Cerebellar cortex (tissue), 1 donor: ENCODE measurements around the gene MAGI2.
"Not testable (repeated sequence)": the region's sequence is repeated elsewhere in the genome, so short reads cannot be mapped to it uniquely, and the experiment has no call there.

ENCODE experiments used
- DNase-seq: peaks from one replicate; pipeline ENCODE4 v3.0.0-alpha.2; 2015; ENCODE audit warnings: low spot score

Gene MAGI2

DNA sequence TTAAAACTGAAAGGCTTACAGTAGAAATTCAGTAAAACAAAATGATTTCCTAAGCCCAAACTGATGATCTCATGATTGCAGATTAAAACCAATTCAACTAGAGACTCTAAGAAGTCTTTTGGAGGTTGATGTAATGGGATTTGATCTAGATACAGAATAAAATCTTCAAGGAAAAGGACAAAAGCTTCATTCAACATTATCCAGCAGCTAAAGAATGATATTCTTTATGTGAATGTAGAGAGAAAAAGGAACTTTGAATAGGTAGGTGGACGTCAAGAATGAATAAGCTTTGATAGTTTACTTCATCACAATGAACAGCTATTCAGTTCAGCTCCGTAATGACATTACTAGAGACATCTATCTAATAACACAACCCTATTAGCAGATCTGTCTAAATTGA, 910.5 kb downstream of the MAGI2 start:
- DNase-seq = no peak

DNA sequence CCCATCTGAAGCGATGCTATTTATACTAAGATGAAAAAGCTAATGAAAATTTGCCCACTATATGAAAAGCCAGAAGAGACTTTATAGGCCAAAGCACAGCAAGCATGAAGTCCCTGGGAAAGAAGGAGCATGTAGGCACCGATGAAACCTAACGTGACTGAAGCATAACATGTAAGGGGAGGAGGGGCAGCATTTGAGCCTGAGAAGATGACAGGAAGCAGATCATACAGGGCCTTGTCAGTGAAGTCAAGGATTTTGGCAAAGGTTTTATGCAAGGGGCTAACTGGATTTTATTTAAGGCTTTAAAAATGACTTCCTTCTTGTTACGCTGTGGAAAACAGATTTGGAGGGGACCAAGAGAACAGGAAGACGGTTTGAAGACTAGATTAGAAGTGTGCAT, 910.9 kb downstream of the MAGI2 start:
- no peak for DNase-seq

DNA sequence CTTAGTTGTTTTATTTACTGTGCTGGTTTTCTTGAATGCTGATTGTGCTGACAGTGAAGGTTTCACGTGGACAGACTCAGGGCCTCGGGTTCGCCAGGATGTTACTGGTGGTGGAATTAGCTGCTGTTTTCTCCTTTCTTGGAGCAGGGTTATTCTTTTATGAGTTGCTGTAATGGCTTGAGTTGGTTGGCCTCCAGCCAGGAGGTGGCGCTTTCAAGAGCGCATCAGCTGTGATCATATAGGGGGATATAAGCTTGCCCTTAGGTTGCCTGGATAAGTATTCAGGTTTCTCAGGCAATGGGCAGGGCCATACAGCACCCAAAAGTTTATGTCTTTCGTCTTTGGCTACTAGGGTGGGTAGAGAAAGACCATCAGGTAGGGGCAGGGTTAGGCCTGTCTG, 913.6 kb downstream of the MAGI2 start:
- DNase-seq = no peak

DNA sequence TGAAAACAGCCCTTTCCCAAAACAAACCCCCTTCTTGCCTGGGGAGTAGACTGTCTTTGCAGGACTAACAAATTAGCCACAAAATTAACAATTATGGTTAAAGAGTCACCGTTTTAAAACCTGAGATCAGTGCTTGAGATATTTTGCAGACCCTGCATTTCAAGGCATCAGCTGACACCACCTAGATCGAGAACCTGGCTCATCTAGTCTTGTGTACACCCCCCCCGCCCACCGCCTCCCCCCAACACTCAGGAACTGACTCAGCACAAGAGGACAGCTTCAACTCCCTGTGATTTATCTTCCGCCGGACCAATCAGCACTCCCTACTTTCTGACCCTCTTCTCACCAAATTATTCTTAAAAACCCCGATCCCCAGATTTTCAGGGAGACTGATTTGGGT, 917.8 kb downstream of the MAGI2 start:
- no peak for DNase-seq

DNA sequence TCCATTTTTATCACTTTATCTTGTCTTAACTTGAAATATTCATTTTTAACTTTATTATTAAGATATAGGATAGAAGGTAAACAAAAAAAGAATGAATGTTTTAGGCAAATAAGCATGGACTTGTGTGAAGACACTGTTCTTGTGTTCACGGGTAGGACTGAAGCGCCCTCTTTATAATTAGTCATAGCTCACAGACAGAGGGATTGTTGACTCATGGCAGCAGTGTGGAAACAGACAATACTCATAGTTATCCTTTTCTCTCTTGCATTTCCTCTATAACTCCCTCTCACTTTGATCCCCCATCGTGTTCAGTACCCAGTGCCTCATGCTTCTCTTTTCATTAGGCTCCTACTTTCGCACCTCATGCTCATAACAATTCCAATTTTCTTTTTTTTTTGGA, 923.1 kb downstream of the MAGI2 start:
- DNase-seq = peak; percentile 12

DNA sequence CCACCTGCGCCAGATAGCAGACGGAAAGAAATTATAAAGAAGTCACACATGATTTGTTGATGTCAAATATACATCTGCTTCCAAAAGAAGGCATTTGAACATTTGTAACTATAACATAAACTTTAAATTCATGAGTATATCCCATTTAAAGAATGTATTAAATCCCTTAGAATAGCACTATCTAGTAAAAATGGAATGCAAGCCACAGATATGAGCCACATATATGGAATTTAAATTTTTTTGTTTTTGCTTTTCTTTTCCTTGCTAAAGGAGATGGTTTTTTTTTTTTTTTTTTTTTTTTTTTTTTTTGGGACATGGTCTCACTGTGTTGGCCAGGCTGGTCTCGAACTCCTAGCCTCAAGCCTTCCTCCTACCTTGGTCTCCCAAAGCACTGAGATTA, 924.1 kb downstream of the MAGI2 start:
- DNase-seq = no peak

DNA sequence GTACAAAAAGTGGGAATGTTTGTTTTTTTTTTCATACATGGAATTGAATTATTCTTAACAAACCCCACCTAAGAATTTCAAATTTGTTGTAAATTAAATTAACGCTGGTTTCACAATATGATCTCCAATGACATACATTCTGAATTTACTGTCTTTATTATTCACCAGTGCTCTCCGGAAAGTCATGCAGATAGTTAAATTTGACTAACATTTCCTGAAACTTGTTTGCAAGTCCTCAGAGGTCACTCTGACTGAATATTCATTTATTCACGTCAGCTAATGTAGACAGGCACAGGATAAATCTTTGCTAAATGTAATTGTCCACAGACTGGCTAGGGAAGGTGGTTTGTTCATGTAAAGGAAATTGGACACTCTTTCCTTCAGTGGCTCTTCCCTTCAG, 924.5 kb downstream of the MAGI2 start:
- no peak for DNase-seq

DNA sequence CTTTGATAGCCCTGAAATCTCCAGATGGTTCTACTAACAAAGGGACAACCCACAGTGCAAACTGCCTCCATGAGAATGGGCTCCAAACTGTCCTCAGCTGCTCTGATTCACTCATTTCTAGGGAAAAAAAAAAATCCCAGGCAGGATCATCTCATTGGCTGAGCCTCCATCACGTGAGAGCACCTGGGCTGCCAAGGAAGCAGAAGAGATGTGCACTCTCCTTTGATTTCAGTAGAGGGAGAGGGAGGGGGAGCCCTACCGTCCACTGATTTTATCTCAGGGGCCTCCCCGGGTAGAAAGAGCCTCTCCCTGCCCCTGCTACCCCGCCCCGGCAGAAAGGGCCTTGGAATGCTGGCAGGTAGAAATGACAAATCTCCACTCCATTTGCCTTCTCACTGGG, 929.5 kb downstream of the MAGI2 start:
- DNase-seq = no peak

DNA sequence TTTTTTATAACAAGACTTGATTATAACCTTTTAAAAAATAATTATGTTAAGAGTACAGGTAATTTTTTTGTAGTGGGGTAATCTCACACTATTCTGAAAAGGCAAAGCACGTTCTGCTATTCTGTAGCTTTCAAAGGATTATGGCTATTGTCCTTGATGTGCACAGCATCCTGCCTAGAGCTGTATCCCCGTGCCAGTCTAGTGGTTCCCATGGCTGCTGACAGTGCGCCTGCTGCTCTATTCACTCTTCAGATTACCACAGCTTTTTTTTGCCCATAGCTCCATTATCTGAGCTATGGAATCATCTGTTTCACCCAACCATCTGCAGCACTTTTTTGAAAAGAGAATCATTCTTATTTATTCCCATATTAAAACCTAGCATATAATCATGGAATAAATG, 931.5 kb downstream of the MAGI2 start:
- DNase-seq = no peak

DNA sequence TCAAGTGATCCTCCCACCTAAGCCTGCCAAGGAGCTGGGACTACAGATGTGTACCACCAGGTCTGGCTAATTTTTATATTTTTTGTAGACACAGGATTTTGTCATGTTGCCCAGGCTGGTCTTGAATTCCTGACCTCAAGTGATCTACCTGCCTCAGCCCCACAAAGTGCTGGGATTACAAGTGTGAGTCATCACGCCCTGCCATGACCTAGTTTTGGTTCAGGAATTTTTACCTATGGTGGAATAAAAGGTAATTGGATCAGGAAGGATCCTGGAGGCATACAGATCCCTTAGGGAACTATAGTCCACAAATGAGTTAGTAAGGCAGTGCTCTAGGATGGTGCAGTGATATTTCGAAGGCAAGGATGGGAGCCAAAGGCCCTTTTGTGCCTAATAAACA, 937.0 kb downstream of the MAGI2 start:
- DNase-seq = no peak

DNA sequence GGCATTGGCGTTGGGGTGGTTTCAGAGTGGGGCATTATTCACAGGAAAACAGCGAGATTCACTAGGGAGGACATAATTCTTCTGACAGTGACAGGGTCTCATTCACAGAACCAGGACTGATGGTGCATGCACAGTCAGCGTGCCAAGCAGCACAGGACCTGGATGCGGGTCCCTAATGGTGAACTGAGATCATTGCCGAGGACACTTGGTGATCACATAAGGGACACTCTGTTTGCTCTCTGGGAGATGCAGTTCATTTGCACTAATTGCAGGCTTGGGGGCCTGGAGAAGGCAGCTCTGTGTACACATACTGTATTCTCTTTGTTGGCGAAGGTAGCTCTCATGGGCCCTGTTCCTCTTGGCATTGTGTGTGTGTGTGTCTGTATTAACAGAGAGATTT, 938.8 kb downstream of the MAGI2 start:
- DNase-seq = no peak

DNA sequence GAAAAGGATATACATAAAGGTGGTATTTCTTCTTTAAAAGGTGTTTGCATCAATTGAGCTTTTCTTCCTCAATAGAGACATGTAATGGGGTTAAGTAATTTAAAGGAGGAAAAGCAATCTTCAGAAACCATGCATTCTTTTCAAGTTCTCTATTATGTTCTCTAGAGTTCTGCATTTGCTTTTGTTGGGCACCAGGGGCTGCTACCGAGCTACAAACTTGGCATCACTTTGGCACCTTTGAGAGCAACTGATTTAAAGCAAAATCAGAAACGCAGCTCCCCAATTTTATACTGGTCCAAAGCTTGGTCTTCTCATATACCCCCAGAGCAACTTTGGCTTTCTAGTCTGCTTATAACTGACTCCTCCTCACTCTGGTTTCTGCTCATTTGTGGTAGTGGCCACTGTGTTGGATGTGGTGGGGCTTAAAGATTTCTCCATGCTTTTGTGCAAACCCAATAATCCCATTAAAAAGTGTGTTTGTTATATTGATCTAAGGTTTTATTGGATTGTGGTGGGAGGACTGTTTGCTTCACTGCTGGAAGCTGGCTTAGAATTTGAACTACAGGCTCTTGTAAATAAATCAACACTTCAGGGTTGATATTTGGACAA, 942.8 kb downstream of the MAGI2 start:
- no peak for DNase-seq

DNA sequence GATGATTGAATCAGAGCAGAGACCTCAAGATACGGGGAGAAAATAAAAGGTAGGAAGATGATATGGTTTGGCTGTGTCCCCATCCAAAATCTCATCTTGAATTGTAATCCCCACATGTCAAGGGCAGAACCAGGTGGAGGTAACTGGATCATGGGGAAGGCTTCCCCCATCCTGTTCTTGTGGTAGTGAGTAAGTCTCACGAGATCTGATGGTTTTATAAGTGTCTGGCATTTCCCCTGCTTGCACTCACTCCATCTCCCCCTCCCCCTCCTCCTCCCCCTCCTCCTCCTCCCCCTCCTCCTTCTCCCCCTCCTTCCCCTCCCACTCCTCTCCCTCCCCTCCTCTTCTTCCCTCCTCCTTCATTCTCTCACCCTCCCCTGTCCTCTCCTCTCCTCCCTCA, 950.2 kb downstream of the MAGI2 start:
- DNase-seq = not testable (repeated sequence)

DNA sequence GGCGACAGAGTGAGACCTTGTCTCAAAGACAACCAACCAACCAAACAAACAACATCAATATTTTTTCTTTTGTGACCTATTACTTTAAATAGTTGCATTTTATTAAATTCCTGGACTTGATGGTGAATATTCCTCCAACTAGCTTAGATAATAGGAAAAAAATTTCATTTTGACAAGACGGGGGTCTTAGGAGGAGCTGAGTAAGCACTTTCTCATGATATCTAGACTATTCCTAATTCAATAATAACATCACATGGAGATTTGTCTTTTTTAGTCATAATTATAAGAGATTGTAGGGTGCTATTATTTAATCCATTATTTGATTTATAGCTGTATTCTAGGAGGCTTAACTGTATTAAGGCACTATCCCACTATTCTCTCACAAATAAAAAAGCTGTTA, 952.4 kb downstream of the MAGI2 start:
- no peak for DNase-seq

DNA sequence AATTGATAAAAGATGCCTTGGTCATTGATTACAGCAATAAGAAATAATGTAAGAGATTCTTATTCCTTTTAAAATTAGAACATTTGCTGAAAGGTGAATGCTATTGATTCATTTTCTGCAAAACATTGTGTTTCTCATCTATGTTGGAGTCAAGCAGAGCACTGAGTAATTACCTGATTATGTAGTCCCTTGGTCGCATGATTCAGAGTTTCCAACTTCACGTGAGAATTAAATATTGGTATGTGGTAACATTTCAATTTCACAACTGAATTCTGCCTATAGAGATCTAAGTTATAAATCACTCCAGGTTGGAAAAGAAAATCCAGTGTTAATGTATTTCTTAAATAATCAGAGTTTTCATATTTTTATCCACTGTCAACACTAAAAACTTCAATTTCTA, 953.5 kb downstream of the MAGI2 start:
- no peak for DNase-seq

DNA sequence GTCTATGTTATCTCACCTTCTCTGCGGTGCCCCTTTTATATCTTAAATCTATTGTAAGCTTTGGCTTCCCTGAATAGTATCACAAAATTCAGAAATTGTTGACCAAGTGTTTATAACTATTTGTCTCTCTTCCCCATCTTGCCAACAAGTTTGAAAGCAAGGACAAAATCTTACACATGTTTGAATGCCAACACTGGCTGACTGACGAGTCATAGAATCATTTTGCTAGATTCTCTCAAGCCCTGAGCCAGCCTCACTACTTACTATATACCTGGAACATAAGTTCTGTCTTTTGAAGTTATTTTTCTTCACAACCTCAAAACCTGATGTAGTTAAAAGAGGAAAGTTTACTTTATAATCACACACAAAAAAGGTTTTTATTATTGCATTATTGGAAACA, 954.2 kb downstream of the MAGI2 start:
- no peak for DNase-seq

DNA sequence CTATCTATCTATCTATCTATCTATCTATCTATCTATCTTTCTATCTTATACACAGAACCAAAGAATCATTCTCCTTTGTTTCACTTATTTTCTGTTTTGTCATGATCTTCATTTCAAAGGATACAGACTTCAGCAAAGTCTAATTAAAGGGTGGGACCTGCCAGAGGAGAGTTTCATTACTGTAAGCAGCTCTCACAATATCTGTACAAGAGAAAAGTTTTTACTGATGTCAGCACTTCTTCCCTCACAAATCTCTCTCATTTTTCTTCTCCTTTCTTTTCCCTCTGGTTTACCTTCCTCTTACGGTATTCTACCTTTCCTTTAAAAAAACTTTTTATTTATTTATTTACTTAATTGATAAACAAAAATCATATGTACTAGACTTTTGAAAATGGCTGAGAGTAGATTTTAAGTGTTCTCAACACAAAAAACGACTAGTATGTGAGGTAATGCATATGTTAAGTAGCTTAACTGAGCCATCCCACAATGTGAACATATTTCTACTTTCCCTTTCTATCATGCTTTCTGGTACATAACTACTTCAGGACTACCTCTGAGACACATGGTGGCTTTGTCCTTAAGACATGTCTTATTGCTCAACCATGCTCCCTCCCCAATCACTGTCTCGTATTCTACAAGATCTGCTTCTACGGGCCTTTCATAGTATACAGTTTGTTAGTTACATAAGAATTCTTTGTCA, 955.6 kb downstream of the MAGI2 start:
- DNase-seq = no peak

DNA sequence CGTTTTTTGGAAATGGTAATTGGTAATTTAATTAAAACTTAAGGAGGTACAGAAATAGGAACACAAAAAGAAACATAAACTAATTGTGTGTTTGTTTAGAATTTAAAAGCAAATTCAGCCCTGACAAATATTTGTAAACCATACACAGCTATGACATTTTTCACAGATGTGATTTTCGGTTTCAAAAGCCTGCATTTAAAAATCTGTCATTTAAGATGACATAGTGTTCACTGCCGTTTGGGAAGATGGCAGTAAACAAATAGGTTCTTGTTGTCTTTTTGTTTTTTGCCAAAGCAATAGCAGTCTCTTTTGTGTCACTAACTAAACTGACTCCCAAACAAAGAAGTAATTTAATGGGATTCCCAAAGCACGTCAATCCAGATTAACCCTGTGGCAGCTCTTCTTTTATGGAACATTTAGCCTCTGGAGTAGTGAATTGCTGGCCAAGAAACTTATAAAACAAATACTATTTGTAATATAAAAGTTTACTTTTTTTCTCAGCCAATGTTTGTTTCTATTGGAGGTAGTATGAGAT, 957.3 kb downstream of the MAGI2 start:
- DNase-seq = no peak

DNA sequence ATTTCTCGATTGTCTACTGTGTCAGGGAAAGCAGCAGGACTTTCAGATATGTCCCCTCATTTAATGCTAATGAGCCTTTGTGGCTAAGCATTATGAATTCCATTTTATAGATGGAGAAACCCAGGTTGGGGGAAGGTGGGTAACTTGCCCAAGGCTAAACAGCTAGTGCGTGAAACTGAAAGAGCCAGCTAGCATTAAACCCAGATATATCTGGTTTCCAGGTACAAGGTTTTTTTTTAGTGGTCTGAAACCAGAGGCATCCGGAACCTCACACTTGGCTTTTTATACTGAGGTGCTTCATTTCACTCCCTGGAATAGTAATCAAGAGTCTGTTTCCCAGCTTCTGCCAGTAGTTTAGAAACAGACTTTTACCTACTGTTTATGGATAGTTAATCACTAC, 960.1 kb downstream of the MAGI2 start:
- DNase-seq = no peak

DNA sequence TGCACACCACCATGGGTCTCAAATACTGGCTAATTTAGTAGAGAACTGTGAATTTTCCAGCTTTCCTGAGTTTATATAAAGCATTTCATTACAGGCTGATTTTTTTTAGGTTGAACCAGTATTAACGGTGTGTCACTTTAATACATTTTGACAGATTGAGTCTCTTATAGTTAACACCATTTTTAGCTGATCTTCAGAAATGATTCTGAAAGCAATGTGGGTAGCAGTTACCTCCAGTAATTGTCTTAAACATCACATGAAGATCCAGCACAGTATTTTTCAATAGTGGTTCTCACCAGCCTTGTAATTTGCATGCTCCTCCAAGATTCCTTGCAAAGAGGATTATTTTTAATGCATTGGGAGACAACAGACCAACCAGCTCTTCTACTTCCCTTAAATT, 961.3 kb downstream of the MAGI2 start:
- DNase-seq = no peak

DNA sequence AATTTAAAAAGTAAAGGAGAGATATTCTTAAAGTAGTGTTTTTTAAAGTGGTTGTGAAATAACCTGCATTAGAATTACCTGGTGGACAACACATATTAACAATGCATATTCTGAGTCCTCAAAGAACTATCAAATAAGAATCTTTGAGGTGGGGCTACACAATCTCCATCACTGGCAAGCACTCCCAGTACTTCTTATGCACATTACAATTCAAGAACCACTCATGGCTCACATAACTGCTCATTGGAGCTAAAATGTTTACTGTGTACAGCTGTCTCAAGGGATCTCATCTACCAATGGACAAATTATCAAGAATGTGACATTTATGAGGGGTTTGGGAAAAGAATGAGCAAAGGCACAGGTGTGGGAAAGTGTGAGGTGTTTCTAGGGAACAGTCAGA, 962.9 kb downstream of the MAGI2 start:
- DNase-seq = no peak

DNA sequence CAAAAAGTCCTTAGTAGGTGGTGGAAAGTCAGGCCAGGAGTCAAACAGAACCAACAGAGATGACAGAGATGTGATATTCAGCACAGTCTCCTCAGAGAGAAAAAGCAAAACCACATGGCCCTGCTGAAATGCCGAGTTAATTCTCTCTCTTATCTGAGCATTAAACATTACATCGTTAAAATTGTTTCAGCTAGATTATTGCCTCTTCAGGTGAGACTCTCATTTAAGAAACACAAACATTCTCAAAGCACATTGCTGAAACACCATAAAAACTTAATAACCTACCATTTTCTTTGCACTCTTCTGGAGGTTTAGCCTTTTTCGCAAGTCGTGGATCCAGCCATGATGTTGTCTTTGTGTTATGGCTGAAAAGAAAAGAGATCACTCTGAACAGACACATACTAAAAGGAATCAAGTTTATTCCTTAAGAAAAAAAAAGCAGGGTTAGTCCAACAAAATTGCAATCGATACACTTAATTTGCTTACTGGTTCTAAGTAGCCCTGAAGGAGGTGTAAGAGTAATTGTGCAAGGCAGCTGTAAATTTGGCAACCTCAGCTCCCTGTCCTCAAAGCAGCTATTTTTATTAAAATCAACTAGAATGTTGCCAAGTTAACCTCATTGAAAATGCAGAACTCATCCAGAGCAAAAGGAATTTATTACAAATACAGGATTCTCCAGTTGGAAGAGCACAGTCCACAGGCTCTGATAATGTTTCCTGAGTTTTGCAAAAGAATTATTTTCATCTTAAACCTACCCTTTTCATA, 963.8 kb downstream of the MAGI2 start:
- DNase-seq = peak; percentile 33

DNA sequence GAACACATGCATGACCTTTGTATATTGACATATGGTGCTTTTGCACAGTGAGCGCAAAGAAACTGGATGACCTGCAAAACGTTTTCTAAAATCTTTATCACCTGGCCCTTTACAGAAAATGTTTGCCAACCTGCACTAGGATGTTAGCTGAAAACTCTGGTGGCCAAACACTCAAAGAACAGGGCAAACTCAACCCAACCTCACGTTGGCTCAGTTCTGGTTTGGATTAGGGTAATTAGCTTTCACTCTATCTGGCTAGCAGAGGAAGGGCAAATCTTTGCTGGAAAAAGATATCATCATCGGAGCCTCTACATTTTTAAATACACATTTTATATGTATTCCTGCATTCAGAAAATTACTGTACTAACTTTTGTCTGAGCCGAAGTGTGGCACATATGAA, 966.0 kb downstream of the MAGI2 start:
- DNase-seq = no peak
